Esophagus muscularis mucosa (tissue), 4 donors: Measurements from ENCODE around the gene ZNF770.

Experiments used
- EP300 ChIP-seq: sonication (generic); formaldehyde crosslinking; IDR thresholded peaks from one replicate; pipeline ENCODE4 v1.6.1; 2017; ENCODE audit warnings: antibody characterized with exemption
- POLR2A ChIP-seq: fragments of 450-650 bp; IDR thresholded peaks from one replicate; pipeline ENCODE4 v1.6.1; 2017; ENCODE audit warnings: antibody characterized with exemption, moderate library complexity, mild to moderate bottlenecking, low read depth
- TF ChIP-seq, protein P1 (sequence below), 3 experiments: fragments of 200-600 bp in 2 of 3; fragments of 450-650 bp in 1 of 3; sonication (generic) in 2 of 3; IDR thresholded peaks; one replicate each; pipeline ENCODE4 v1.5.1; 2017 to 2019; ENCODE audit warnings: antibody characterized with exemption in 3 of 3, mild to moderate bottlenecking in 2 of 3, moderate library complexity in 1 of 3

DNA sequence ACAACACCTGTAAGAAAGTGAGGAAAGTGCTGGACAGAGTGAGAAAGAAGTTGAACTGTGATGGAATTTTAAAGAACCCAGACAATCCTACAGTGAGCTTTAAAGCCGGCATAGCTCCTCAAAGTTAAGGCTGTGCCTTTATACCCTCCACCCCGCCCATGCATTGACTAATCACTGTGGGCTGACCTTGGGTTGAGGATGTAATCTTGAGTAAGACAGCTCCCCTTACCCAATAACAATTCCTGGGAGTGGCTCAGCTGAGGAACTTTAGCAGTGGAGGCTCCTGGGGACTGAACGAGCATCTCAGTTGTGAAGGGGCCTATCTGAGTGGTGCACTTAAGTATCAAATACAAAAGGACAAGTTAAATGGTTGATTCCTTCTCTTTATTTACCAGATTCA, 35.7 kb upstream of the ZNF770 start:
- TF ChIP-seq, protein P1, sequence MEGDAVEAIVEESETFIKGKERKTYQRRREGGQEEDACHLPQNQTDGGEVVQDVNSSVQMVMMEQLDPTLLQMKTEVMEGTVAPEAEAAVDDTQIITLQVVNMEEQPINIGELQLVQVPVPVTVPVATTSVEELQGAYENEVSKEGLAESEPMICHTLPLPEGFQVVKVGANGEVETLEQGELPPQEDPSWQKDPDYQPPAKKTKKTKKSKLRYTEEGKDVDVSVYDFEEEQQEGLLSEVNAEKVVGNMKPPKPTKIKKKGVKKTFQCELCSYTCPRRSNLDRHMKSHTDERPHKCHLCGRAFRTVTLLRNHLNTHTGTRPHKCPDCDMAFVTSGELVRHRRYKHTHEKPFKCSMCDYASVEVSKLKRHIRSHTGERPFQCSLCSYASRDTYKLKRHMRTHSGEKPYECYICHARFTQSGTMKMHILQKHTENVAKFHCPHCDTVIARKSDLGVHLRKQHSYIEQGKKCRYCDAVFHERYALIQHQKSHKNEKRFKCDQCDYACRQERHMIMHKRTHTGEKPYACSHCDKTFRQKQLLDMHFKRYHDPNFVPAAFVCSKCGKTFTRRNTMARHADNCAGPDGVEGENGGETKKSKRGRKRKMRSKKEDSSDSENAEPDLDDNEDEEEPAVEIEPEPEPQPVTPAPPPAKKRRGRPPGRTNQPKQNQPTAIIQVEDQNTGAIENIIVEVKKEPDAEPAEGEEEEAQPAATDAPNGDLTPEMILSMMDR (IDR thresholded peaks at IDR 0.05): no peak
- TF ChIP-seq EP300: no peak
- no peak for TF ChIP-seq POLR2A
